Kasumi-1 (cell line): ENCODE data around the gene ITGA8.
"Not testable (repeated sequence)": the region's sequence is repeated elsewhere in the genome, so short reads cannot be mapped to it uniquely, and the experiment has no call there.

Source experiments
- DNase-seq, 2 experiments: peaks; one replicate each; lab custom pipeline; 2025; lab: John Stamatoyannopoulos, UW

ITGA8 gene

GRCh38 chr10:15681076-15681475 is 38.6 kb downstream of the ITGA8 start:
- peak; percentile 30 to 46 for DNase-seq

GRCh38 chr10:15678851-15679250 is 40.9 kb downstream of the ITGA8 start:
- DNase-seq: no peak

DNA sequence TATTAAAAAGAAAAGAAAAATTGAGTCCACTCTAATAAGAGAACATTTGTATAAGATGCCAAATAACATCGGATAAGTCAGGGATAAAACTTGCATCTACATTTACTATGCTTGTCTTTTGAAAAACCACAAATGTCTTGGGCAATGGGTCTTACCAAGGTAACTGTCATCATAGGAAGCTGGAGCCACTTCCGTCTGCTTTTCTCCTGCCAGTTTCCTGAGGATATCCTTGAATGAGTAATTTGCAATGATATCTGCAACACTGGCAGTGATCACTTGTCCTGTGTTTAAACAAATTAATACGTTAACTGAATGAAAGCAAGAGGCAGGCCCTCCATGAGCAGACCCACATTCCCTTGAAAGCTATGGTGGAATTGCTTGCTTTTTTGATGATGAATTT is 47.3 kb downstream of the ITGA8 start:
- DNase-seq: peak; percentile 88 to 93

GRCh38 chr10:15670880-15671279 is 48.8 kb downstream of the ITGA8 start:
- no peak for DNase-seq

- DNase-seq: no peak
These were observed 58.1 kb downstream of the ITGA8 start for GRCh38 chr10:15661574-15661973.

- DNase-seq: no peak
These were observed 58.7 kb downstream of the ITGA8 start for GRCh38 chr10:15660990-15661389.

DNA sequence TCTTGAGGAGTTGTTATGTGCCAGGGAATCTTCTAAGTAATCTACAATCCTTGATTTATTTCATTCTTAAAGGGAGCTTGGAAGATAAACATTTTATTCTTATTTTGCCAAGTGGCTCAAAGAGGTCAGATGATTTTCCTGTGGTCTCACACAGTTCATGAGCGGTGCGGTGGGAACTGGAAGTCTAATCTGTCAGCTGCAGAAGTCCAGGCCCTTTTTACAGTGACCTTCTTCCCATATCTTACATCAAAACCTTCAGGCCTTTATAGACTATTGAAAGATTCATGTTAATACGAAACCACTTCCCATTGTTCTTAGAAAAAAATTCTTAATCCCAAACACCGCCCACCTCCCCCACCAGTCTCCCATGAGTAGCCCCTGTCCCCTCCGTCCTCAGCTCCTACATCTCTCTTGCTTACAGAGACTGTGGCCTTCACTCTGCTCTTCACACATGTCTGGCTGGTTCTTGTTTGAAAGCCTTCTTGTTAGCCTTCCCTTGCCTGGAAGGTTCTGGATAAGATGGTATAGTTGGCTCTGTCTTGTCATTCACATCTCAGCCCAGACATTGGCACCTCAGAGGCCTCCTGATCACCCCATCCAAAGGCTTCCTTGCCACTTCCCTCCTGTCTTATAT is 61.5 kb downstream of the ITGA8 start:
- DNase-seq: no peak

DNA sequence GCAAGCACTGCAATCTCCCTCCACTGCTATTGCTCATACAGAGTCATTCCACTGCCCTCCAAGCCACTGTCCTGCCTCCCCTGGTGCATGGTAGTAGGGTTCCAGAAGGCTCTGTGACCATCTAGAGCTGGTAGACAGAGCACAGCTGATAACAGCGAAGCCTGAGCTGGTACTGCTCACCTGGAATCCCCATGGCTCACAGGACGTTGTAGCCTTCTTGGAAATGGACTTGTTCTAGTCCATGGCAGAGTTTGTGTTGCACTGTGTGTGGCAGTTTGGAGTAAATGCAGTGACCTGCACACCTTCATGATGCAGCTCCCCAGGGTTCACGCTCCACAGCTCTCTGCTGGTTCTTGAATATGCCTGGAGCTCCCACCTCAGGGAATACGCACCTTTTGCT is 67.0 kb downstream of the ITGA8 start:
- DNase-seq: no peak

DNA sequence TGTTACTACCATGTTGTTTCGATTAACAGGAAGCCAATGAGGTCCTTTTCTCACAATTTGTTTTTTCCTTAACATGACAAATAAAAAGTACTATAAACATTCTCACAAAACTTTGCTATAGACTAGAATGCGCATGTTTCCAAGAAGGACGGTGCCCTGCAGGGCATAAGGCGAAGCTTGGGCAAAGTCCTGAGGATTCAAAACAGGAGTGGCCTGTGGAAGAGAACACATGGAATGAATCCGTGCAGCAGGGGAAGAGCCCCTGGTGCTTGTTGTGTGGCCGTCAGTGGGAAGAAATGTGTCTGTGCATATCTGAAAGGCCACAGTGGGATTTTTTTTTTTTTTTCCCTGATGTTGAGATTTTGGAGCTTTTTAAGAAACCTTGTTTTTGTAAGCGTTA is 67.6 kb downstream of the ITGA8 start:
- no peak for DNase-seq

GRCh38 chr10:15651175-15651574 is 68.5 kb downstream of the ITGA8 start:
- no peak for DNase-seq

DNA sequence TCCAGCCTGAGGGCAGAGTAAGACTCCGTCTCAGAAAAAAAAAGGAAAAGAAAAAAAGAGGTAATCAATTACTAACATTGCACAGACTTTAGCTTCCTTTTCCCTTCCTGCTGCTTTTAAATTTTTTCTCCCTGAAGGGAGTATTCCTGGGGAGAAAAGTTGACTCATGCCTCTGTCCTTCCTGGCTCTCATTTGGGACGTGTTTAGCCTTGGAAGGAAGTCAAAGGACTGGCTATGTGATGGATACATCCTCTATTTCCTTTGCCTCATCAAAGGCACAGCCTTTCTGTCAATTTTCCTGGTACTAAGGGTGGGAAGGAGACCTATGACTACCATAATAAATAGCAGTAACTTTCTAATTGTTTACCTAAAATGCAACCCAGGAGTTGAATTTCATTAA is 77.6 kb downstream of the ITGA8 start:
- DNase-seq: no peak

- no peak for DNase-seq
These were observed 79.1 kb downstream of the ITGA8 start for GRCh38 chr10:15640536-15641085.

DNA sequence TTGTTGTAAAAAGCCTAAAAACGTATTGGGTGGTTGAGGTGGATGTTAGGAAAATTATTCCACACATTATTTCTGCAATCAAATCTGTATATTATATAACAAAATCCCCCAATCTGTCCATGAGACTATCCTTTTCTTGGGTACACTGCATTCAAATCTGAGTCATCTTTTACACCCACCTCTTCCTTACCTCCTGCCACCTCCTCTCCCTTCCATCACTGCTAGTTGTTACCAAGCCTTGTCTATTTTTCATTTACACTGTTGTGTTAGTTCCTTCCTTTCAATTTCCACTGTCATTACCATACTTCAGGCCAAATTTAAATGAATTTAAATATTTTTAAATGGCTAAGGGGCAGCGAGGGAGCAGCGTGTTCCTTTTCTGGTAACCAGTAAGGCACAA is 83.3 kb downstream of the ITGA8 start:
- DNase-seq: no peak

- DNase-seq: no peak
These were observed 87.1 kb downstream of the ITGA8 start for GRCh38 chr10:15632456-15633091.

GRCh38 chr10:15631205-15631604 is 88.5 kb downstream of the ITGA8 start:
- DNase-seq: not testable (repeated sequence)

DNA sequence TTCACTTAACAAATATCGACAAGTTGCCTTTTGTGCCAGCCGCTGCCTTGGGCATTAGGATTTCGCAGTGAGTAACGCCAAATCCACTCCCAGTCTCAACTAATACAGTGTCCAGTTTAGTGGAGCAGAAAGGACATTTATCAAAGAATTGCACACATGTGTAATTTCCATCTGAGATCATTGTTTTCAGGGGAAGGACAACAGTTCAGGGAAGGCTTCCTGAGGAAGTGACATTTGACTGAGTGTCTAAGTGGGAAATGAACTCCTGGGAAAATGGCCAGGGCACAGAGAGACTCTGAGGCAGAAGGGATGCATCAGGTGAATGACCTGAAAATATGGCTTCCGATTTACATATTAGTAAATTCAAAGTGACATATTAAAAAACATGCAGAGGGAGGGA is 89.4 kb downstream of the ITGA8 start:
- DNase-seq: no peak

DNA sequence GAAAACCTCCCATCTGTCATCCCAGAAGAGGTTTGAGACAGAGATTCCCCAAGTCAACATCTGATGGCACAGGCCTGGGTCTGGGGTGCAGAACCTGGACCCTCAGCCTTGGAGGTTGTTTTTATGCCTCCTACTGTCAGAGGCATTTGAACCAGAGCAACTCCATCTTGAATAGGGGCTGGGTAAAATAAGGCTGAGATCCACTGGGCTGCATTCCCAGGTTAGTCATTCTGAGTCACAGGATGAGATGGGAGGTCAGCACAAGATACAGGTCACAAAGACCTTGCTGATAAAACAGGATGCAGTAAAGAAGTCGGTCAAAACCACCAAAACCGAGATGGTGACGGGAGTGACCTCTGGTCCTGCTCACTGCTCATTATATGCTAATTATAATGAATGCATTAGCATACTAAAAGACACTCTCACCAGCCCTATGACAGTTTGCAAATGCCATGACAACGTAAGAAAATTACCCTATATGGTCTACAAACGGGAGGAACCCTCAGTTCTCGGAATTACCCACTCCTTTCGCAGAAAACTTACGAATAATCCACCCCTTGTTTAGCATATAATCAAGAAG is 92.0 kb downstream of the ITGA8 start:
- no peak for DNase-seq

GRCh38 chr10:15626937-15627336 is 92.8 kb downstream of the ITGA8 start:
- DNase-seq: no peak

GRCh38 chr10:15625261-15625660 is 94.5 kb downstream of the ITGA8 start:
- DNase-seq: no peak

DNA sequence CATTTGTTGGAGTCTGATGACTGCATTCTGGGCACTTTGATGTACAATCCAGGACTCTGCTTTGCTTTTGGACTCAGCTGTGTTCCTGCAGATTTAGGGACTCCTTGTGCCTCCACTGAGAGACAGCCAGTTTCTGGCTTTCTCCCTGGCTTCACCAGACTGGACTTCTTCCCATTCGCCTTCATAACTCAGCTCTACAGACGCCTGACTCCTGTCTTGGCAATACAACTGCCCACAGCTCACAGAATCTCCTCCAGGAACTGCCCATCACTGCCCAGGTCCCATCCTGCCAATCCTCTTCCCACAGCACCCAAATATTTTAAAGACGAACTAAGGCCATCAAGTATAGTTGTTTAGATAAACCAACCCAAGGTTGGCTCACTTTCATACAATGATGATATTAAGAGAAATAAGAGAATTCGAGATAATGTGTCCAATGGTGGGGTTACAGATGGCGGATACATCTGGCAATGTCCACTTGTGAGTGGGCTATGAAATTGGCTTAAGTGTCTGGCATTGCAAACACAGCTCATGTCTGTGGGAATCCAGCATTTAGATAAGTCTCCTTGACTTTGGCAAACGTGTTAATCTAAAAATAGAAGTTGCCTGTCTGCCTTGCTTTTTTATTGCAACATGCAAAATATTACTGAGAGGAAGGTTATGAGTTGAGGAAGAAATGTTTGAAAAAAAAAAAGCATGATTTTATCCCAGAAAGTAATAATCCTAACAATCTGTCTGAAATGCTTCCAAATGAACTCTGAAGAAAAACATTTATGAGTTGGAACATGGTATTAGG is 95.1 kb downstream of the ITGA8 start:
- DNase-seq: no peak

- DNase-seq: no peak
These were observed 98.7 kb downstream of the ITGA8 start for GRCh38 chr10:15620836-15621515.

GRCh38 chr10:15620337-15620736 is 99.4 kb downstream of the ITGA8 start:
- DNase-seq: no peak
